GM19239 (cell line): Measurements from ENCODE around the gene BAHCC1.
"Not testable (repeated sequence)": the region's sequence is repeated elsewhere in the genome, so short reads cannot be mapped to it uniquely, and the experiment has no call there.

Experiments used
- DNase-seq: peaks from one replicate; pipeline ENCODE4 v3.0.0; 2011; ENCODE audit warnings: low spot score; ENCODE audit not compliant: insufficient read length
- FAIRE-seq: peaks from 2 replicates; lab custom pipeline; 2011; peaks lifted over from hg19 to GRCh38; lab: Jason Lieb, UNC

The BAHCC1 gene

GRCh38 chr17:81422776-81423697 lies 27.8 kb downstream of the BAHCC1 start:
- DNase-seq (no peak), FAIRE-seq (no peak)

GRCh38 chr17:81423698-81424071 lies 28.4 kb downstream of the BAHCC1 start:
- FAIRE-seq (no peak), DNase-seq (no peak)

- DNase-seq, result no peak
- FAIRE-seq, result no peak
Observed at GRCh38 chr17:81424151-81425017, 29.1 kb downstream of the BAHCC1 start.

DNA sequence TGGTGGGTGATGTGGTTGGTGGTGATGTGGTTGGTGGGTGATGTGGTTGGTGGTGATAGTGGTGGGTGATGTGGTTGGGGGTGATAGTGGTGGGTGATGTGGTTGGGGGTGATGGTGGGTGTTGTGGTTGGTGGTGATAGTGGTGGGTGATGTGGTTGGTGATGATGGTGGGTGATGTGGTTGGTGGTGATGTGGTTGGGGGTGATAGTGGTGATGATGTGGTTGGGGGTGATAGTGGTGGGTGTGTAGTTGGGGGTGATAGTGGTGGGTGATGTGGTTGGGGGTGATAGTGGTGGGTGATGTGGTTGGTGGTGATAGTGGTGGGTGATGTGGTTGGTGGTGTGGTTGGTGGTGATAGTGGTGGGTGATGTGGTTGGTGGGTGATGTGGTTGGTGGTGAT lies 29.8 kb downstream of the BAHCC1 start:
- FAIRE-seq, DNase-seq: not testable (repeated sequence)

DNA sequence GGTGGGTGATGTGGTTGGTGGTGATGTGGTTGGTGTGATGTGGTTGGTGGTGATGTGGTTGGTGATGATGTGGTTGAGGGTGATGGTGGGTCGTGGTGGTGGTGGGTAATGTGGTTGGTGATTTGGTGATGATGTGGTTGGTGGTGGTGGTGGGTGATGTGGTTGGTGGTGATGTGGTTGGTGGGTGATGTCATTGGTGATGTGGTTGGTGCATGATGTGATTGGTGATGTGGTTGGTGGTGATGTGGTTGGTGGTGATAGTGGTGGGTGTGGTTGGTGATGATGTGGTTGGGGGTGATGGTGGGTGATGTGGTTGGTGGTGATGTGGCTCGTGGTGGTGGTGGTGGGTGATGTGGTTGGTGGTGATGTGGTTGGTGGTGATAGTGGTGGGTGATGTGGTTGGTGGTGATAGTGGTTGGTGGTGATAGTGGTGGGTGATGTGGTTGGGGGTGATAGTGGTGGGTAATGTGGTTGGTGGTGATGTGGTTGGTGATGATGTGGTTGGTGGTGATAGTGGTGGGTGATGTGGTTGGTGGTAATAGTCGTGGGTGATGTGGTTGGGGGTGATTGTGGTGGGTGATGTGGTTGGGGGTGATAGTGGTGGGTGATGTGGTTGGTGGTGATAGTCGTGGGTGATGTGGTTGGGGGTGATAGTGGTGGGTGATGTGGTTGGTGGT lies 30.6 kb downstream of the BAHCC1 start:
- FAIRE-seq, DNase-seq: not testable (repeated sequence)

- DNase-seq, result no peak
- FAIRE-seq, result no peak
Observed at GRCh38 chr17:81426393-81427172, 31.3 kb downstream of the BAHCC1 start.

DNA sequence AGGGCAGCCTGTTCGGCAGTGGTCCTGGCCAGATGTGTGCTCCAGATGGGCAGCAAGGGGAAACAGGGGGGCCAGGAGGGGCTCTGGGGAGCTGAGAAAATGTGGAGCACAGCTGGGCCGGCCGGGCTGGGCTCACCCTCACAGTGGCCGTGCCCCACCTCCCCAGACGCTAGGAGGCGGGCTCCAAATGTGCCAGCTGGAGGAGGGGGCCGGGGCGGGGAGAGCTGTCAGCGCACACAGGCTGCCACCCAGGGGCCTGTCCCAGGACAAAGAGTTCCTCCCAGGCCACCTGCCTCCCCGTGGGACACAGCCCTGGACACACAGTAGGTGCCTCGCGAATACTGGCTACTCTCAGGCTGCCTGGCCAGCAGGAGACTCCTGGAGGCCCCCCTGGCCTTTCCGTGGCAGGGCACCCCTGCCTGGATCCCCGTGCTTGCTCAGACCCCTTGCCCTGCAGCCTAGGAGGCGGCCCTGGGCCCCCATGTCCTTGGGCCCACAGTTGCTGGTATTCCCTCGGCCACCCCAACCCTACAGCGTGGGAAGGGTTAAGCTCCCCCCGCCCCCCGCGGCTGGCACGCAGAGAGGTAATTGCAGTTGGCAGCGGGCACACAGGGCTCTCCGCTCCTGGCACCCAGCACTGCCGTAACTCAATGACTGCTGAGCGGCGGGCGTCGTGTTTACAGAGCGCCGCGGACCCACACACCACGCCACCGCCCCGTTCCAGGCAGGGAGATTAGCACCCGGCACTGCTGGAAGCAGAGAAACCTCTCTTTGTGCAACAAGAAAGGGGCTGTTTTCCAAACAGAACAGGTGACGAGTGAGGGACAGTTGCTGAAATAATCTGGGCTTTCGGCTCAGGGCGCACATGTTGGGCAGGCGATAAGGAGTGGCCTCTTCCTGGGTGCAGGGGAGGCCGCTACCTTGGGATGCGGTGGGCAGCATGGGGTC lies 32.2 kb downstream of the BAHCC1 start:
- DNase-seq, result no peak
- no peak for FAIRE-seq

GRCh38 chr17:81428121-81428515 lies 32.9 kb downstream of the BAHCC1 start:
- FAIRE-seq, result no peak

GRCh38 chr17:81428516-81428915 lies 33.3 kb downstream of the BAHCC1 start:
- FAIRE-seq (no peak), DNase-seq (no peak)

More at GRCh38 chr17:81428121-81428515, 32.9 kb downstream of the BAHCC1 start:
- DNase-seq, result no peak

GRCh38 chr17:81428948-81429774 lies 33.9 kb downstream of the BAHCC1 start:
- no peak for FAIRE-seq
- no peak for DNase-seq

DNA sequence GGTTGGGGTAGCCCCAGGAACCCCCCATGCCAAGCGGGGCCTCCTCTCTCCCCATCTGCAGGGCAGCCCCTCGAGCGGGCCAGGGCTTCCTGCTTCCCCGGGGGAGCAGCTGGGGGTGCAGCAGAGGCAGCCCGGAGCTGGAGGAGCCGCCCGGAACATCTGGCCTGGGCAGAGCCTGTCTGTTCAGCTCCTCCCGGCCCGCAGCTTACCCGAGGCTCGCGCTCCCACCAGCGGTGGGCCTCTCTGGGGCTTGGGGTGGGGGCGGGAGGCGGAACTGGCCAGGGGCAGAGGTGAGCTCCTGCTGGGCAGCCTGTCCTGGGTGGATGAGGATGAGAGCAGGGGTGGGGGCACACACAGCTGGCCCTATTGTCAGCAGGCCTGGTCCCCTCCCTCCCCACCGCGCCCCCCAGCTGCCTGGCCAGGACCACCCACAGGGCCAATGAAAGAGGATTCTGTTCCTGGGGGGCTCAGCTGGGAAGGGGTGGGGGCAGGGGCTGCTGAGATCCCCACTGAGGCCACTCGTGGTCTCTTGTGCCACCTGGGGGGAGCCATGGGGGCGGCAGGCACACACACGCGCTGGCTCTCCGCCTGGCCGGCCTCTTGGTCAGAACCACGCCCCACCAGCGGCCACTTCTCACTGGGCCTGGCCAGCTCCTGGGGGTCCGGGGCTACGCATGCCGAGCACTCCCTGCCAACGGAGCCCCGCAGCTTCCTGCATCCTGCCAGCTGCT lies 34.7 kb downstream of the BAHCC1 start:
- no peak for DNase-seq
- FAIRE-seq, result no peak

GRCh38 chr17:81431545-81432482 lies 36.6 kb downstream of the BAHCC1 start:
- no peak for DNase-seq
- no peak for FAIRE-seq

DNA sequence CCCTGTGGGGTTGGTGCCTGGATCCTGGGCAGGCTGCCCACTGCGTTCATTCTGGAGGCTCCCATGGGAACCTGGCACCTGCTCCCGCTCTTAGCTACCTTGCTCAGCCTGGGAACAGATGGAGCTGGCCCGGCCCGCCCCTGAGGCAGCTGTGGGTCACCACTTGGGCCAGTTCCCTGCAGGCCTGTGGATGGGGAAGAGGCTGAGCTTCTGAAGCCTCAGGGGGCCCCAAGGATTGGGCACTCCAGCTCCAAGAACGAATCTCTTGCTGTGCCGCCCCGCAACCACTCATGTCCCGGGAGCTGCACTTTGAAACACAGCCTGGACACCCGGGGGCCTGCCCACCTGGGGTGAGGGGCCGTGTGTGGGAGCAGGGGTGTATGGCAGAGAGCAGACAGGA lies 37.7 kb downstream of the BAHCC1 start:
- FAIRE-seq (no peak), DNase-seq (no peak)

DNA sequence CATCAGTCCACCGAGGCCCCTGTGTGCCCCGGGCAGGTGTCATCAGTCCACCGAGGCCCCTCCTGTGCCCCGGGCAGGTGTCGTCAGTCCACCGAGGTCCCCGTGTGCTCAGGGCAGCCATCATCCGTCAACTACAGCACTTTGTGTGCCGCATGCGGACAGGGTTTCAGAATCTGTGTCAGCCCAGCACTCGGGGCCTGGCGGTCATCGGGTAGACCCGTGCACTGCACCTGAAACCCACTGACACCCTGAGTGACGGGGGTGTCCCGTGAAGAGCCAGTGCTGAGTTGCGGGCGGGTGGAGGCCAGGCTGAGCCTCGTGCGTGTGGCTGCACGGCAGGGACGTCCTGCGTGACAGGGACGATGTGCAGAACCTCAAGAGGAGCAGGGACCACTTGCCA lies 38.4 kb downstream of the BAHCC1 start:
- FAIRE-seq, result no peak
- no peak for DNase-seq

DNA sequence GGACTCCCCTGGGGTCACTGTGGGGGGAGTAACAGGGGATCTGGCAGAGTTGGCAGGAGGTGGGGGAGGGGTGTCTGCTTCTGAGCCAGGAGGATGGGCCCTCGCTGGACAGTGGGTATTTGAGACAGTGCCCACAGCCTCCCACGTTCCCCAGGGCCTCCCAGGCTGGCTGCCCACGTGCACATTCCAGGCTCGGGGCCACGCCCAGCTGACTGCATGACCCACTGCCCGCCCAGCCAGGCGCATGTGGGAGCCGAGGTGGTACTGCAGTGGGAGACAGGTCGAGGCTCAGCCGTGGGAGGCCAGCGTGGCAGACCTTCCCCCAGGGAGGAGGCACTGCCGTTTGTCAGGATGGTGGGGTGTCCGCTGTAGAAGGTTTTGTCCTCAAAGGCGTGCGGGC lies 38.8 kb downstream of the BAHCC1 start:
- FAIRE-seq (no peak), DNase-seq (no peak)
